Kidney (tissue), 14 donors: ENCODE results near the gene UTP20. TPM values are rescaled to one million over a fixed set of nuclear protein-coding genes. Genes with fewer than 3 reads are reported as not detected.

Source experiments
- DNase-seq, 5 donors: peaks; one replicate each; pipeline ENCODE4 v3.0.0-alpha.2; 2013 to 2020
- FAIRE-seq: peaks from 2 replicates; lab custom pipeline; 2012; peaks lifted over from hg19 to GRCh38; lab: Jason Lieb, UNC
- H3K27ac ChIP-seq, 2 donors: one replicate each; pipeline ENCODE4 v1.7.0; 2013; ENCODE audit warnings: low read depth in 2 of 2, low read length in 2 of 2, inconsistent platforms in 1 of 2
- H3K27me3 ChIP-seq: one replicate; pipeline ENCODE4 v1.7.1; 2013; ENCODE audit warnings: low read length, inconsistent platforms; ENCODE audit not compliant: control insufficient read depth, insufficient read depth
- H3K36me3 ChIP-seq, 3 donors: one replicate each; pipeline versions ENCODE4 v1.7.0 to v1.7.1; 2013; ENCODE audit warnings: low read length in 3 of 3, control low read depth in 1 of 3, inconsistent platforms in 1 of 3; ENCODE audit not compliant: insufficient read depth in 3 of 3, control insufficient read depth in 2 of 3
- H3K4me1 ChIP-seq, 3 donors: one replicate each; pipeline versions ENCODE4 v1.7.0 to v1.7.1; 2013; ENCODE audit warnings: low read length in 3 of 3, inconsistent platforms in 1 of 3, low read depth in 1 of 3; ENCODE audit not compliant: control insufficient read depth in 2 of 3, insufficient read depth in 2 of 3
- H3K4me3 ChIP-seq, 3 donors: one replicate each; pipeline versions ENCODE4 v1.7.0 to v1.8.1; 2013; ENCODE audit warnings: low read length in 3 of 3, control low read depth in 1 of 3, inconsistent platforms in 1 of 3
- H3K9ac ChIP-seq, 3 donors: one replicate each; pipeline versions ENCODE4 v1.7.0 to v1.7.1; 2013; ENCODE audit warnings: low read length in 3 of 3, control low read depth in 1 of 3, inconsistent platforms in 1 of 3
- H3K9me3 ChIP-seq, 3 donors: one replicate each; pipeline versions ENCODE4 v1.7.0 to v1.7.1; 2013; ENCODE audit warnings: low read length in 3 of 3, control low read depth in 1 of 3, inconsistent platforms in 1 of 3; ENCODE audit not compliant: control insufficient read depth in 2 of 3, insufficient read depth in 1 of 3
- intact Hi-C: fragments of 100-400 bp; cut with DNase I; formaldehyde crosslinking; loops from one replicate; pipeline ENCODE4 v1.11.1; 2022
- polyA plus RNA-seq: library from polyadenylated mRNA; stranded (reverse); fragments of 350-450 nt; fragmentation: Illumina TruSeq; extraction: RNeasy Lipid Tissue Mini Kit (QIAGEN cat#74804); gene quantifications from one replicate; pipeline ENCODE4 v1.2.3, GENCODE V29; 2014; ENCODE audit warnings: low read depth, low replicate concordance; ENCODE audit not compliant: insufficient read depth
- total RNA-seq: library from RNA; stranded (reverse); fragmentation: NEBNext Ultra II Directional; extraction: Animal tissue kit (Norgen Biotek cat#: 25700); gene quantifications from one replicate; pipeline ENCODE4 v1.2.1, GENCODE V29; 2021
- TF ChIP-seq, protein P1 (sequence below): IDR thresholded peaks from 3 replicates; pipeline ENCODE4 v1.5.1; 2012; ENCODE audit warnings: mild to moderate bottlenecking, moderate library complexity, borderline replicate concordance; ENCODE audit not compliant: insufficient read depth; ENCODE audit errors: extremely low read depth
- donor health status: control.
- donor health status: control.
- donor health status: control.
- donor health status: control.
- donor health status: control.
- donor health status: DM: yes; HTN: yes; CAD: no.
- donor health status: Normal renal cell carcinoma (clear cell type).

The UTP20 gene
- total and polyA plus RNA-seq, 2 donors from 2014 or later: 2.5 to 15.5 TPM

DNA sequence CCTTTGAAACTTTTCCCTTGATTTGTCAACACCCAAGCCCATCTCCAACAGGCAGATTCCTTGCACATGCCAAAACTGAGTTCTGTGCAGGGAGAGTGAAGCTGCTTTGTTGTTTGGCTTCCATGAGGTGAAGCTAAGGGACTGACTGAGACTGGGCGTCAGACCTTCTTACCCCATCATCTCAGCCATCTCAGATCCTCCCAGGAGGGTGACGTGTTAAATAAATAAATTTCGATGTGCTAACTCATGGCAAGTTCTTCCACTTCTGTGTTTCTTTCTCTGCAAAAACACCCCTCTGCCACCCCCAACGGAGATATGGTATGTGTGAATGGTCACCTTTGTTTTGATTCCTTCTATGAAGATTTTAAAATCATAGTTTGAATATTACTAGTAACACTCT is 17.8 kb downstream of the UTP20 start:
- Histone ChIP-seq H3K36me3 (peaks cover 6 to 20% (median 11%) of the 10 kb centered on the region in 3 donors), H3K27ac (no peak overlapping the region)
- intact Hi-C loops: no loop called here

DNA sequence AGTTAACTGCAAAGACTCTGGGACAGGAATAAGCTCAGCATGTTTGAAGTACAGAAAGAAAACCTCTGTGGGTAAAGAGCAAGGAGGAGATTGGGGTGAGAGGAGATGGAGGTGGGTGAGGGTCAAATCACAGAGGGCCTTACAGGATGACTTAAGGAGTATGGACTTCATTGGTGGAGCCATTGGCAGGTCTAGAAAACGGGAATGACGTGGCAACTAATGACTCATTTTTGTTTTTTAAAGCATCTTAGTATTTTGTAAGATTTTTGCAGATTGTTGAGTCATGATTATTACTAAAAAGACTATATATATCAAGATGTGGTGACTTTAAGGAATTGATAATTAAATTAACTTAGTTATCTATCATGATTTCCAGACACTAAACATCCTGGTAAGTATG is 18.5 kb downstream of the UTP20 start:
- H3K27me3 ChIP-seq: no peaks in the 10 kb centered on the region
- FAIRE-seq (no peak), DNase-seq (no peak)
- no peaks in the 10 kb centered on the region for H3K9me3 ChIP-seq
- peaks cover 6 to 23% (median 9%) of the 10 kb centered on the region in 3 donors for H3K36me3 ChIP-seq
- H3K27ac ChIP-seq: no peak overlapping the region
- TF ChIP-seq, protein P1, sequence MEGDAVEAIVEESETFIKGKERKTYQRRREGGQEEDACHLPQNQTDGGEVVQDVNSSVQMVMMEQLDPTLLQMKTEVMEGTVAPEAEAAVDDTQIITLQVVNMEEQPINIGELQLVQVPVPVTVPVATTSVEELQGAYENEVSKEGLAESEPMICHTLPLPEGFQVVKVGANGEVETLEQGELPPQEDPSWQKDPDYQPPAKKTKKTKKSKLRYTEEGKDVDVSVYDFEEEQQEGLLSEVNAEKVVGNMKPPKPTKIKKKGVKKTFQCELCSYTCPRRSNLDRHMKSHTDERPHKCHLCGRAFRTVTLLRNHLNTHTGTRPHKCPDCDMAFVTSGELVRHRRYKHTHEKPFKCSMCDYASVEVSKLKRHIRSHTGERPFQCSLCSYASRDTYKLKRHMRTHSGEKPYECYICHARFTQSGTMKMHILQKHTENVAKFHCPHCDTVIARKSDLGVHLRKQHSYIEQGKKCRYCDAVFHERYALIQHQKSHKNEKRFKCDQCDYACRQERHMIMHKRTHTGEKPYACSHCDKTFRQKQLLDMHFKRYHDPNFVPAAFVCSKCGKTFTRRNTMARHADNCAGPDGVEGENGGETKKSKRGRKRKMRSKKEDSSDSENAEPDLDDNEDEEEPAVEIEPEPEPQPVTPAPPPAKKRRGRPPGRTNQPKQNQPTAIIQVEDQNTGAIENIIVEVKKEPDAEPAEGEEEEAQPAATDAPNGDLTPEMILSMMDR: no peak
- intact Hi-C loops: no loop called here
- H3K4me3 ChIP-seq: no peak overlapping the region
- H3K9ac ChIP-seq: no peak overlapping the region
- H3K4me1 ChIP-seq: no peaks in the 10 kb centered on the region

More for the DNA sequence above, 17.8 kb downstream of the UTP20 start:
- no peaks in the 10 kb centered on the region for H3K4me1 ChIP-seq
- TF ChIP-seq, protein P1: no peak
- no peak overlapping the region for H3K9ac ChIP-seq
- H3K9me3 ChIP-seq: no peaks in the 10 kb centered on the region
- DNase-seq (no peak), FAIRE-seq (no peak)
- H3K4me3 ChIP-seq: no peak overlapping the region
- no peaks in the 10 kb centered on the region for H3K27me3 ChIP-seq

DNA sequence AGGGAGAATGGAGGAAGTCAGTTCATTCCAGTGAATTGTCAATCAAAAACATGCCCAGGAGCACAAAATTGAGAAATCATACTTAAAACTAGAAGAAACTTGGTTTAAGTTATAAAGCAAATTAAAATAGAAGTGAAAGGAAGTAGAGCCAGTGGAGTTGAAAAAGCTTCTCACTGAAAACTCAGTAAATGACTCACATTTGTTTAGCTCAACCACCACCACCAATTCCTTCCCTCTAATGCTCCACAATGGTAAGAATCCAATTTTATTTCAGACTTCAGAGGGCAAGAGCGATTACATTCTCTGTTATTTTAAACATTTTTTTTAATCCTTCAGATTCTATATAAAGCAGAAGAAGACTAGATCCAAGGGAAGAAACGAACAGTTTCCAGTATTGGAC is 19.4 kb downstream of the UTP20 start:
- H3K4me1 ChIP-seq: no peaks in the 10 kb centered on the region
- DNase-seq (no peak), FAIRE-seq (no peak)
- H3K27ac ChIP-seq: no peak overlapping the region
- no peak overlapping the region for H3K4me3 ChIP-seq
- H3K27me3 ChIP-seq: no peaks in the 10 kb centered on the region
- H3K9ac ChIP-seq: no peak overlapping the region
- H3K36me3 ChIP-seq: peaks cover 6 to 23% (median 6%) of the 10 kb centered on the region in 3 donors
- intact Hi-C loops: no loop called here
- H3K9me3 ChIP-seq: no peaks in the 10 kb centered on the region
- TF ChIP-seq, protein P1: no peak

DNA sequence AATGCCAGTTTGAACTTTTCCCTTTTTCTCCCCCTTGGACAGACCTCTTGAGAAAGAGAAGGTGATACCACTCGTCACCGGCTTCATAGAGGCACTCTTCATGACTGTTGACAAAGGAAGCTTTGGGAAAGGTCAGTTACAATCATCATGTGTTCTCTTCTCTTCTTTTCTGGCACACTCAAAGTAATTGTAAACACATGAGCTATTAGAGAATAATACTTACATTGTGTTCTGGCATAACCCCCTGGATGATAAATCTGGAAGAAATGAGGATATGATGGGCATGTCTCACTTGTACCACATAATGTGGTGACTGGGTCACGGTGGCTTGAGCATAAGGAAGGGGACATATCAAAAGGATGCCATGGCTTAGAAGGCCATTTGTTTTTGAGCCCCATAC is 20.0 kb downstream of the UTP20 start:
- no peak overlapping the region for H3K9ac ChIP-seq
- TF ChIP-seq, protein P1: no peak
- FAIRE-seq: no peak
- no peaks in the 10 kb centered on the region for H3K4me1 ChIP-seq
- H3K4me3 ChIP-seq: no peak overlapping the region
- H3K27ac ChIP-seq: no peak overlapping the region
- no peak for DNase-seq
- peaks cover 6 to 23% (median 11%) of the 10 kb centered on the region in 3 donors for H3K36me3 ChIP-seq
- intact Hi-C loops: no loop called here
- no peaks in the 10 kb centered on the region for H3K9me3 ChIP-seq
- no peaks in the 10 kb centered on the region for H3K27me3 ChIP-seq
